ENCODE measurements around the gene GNB3. TPM values are rescaled to one million over a fixed set of nuclear protein-coding genes. Genes with fewer than 3 reads are reported as not detected.
A peak's percentile ranks its signal among the peaks of the same experiment; 100 is the strongest.

GNB3 gene
- total and polyA plus RNA-seq, 9 of the 15 experiments (the other 6 are each of a cell fraction or from before 2014, with no cell fraction given), result 1.4 to 5.8 (median 2.0) TPM

- Histone ChIP-seq H2AFZ (ENCODE audit: low read depth, low read length) (peak overlapping the region; percentile 50; the same call in 1 of the 2 replicates), H3K36me3 (ENCODE audit: control insufficient read depth, insufficient read depth, low read length) (no peaks in the 10 kb centered on the region), H3K4me1 (replicated peaks in 1 of 2; ENCODE audit: control insufficient read depth in 2 of 2, insufficient read depth in 2 of 2, low read length in 2 of 2) (peaks cover 0 to 7% of the 10 kb centered on the region in 2 experiments; a peak in 3 of 5 replicates), H3K9me1 (ENCODE audit: control insufficient read depth, insufficient read depth, low read length) (no peaks in the 10 kb centered on the region), H4K20me1 (replicated peaks; ENCODE audit: control insufficient read depth, insufficient read depth, low read length) (no peaks in the 10 kb centered on the region), H3K9ac (ENCODE audit: insufficient read depth in 1 of 2, low read depth in 2 of 2, low read length in 2 of 2) (no peak overlapping the region), H3K79me2 (ENCODE audit: control insufficient read depth, insufficient read depth, low read length) (no peaks in the 10 kb centered on the region), H3K9me3 (replicated peaks; ENCODE audit: control insufficient read depth, insufficient read depth, low read depth, low read length) (no peaks in the 10 kb centered on the region), H3K27ac (ENCODE audit: extremely low read depth, low read depth, low read length) (no peak overlapping the region), H3K4me3 (no peak overlapping the region), H3K27me3 (ENCODE audit: control insufficient read depth in 2 of 2, insufficient read depth in 2 of 2, low read length in 2 of 2) (no peaks in the 10 kb centered on the region), H3K4me2 (ENCODE audit: insufficient read depth, low read length) (no peak overlapping the region)
- no peak for FAIRE-seq
- no peak for TF ChIP-seq TFE3 (CRISPR knock-in tag; IDR thresholded peaks at IDR 0.05)
- TF ChIP-seq ZNF644 (tag; IDR thresholded peaks at IDR 0.05; ENCODE audit: low read depth), result no peak
- TF ChIP-seq ZNF121 (CRISPR knock-in tag; conservative IDR thresholded peaks at IDR 0.05), result no peak
- no peak for DNase-seq (ENCODE audit: extremely low read depth in 1 of 4, low spot score in 3 of 4)
- ChIA-PET POLR2A (no interaction called here), CTCF (ENCODE audit: low intra/inter-chr PET ratio) (no interaction called here)
- in situ Hi-C loops (cut with MboI) (no loop called here), intact Hi-C loops (cut with micrococcal nuclease) (no loop called here)
- no TSS peak for BruUV-seq (replicated peaks)
- no peak for ATAC-seq
- 31% methylated on average over 5 of the region's 10 CpGs for WGBS (ENCODE audit: insufficient coverage, low coverage, missing lambda C conversion rate)
Measured at GRCh38 chr12:6809056-6809455, 31.7 kb upstream of the GNB3 start.

DNA sequence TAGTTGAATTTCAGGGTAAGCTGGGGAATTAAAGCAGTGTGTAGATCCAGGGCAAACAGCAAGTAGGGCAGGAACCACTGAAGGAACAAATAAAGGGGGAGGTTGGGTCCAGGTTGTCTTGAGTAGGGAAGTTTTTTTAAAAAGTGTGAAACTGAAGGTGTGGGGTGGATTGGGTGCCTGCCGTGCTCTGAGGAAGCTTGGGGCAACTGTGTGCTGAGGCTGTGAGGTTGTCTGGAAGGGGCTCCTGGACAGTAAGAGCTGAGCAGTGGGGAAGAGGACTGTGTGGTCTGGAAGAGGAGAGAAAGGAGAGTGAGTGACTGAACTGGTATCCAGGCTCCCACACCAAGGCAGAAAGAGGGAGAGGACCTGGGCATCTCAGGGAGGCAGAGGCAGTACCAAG lies 30.0 kb upstream of the GNB3 start:
- Histone ChIP-seq H3K9me3 (replicated peaks; ENCODE audit: control insufficient read depth, insufficient read depth, low read depth, low read length) (no peaks in the 10 kb centered on the region), H3K27ac (ENCODE audit: extremely low read depth, low read depth, low read length) (peak overlapping the region; percentile 26; the same call in 1 of the 3 replicates), H2AFZ (ENCODE audit: low read depth, low read length) (peak overlapping the region; percentile 87), H3K4me3 (no peak overlapping the region), H3K79me2 (ENCODE audit: control insufficient read depth, insufficient read depth, low read length) (no peaks in the 10 kb centered on the region), H3K4me1 (replicated peaks in 1 of 2; ENCODE audit: control insufficient read depth in 2 of 2, insufficient read depth in 2 of 2, low read length in 2 of 2) (peaks cover 0 to 7% of the 10 kb centered on the region in 2 experiments; a peak in 3 of 5 replicates), H3K27me3 (ENCODE audit: control insufficient read depth in 2 of 2, insufficient read depth in 2 of 2, low read length in 2 of 2) (no peaks in the 10 kb centered on the region), H3K36me3 (ENCODE audit: control insufficient read depth, insufficient read depth, low read length) (no peaks in the 10 kb centered on the region), H3K9me1 (ENCODE audit: control insufficient read depth, insufficient read depth, low read length) (no peaks in the 10 kb centered on the region), H3K9ac (ENCODE audit: insufficient read depth in 1 of 2, low read depth in 2 of 2, low read length in 2 of 2) (peak overlapping the region; percentile 14 to 72; a peak in 2 of 4 replicates), H4K20me1 (replicated peaks; ENCODE audit: control insufficient read depth, insufficient read depth, low read length) (no peaks in the 10 kb centered on the region), H3K4me2 (ENCODE audit: insufficient read depth, low read length) (no peak overlapping the region)
- FAIRE-seq (no peak), ATAC-seq (peak; percentile 22; the same call in 2 of the 3 replicates), DNase-seq (ENCODE audit: extremely low read depth in 1 of 4, low spot score in 3 of 4) (no peak)
- ChIA-PET POLR2A (interaction anchor here (0.6 to 2.1 kb wide), 2 partner anchors 18 to 62 kb away, joined by 3 to 5 read pairs; no protein-coding TSS in a partner anchor), CTCF (ENCODE audit: low intra/inter-chr PET ratio) (no interaction called here)
- 67% methylated on average over 1 of the region's 1 CpG for WGBS (ENCODE audit: insufficient coverage, low coverage, missing lambda C conversion rate)
- in situ Hi-C loops (cut with MboI) (no loop called here), intact Hi-C loops (cut with micrococcal nuclease) (no loop called here)
- no TSS peak for BruUV-seq (replicated peaks)
- TF ChIP-seq ERF (CRISPR knock-in tag; IDR thresholded peaks at IDR 0.05) (no peak), ZBTB1 (CRISPR knock-in tag; IDR thresholded peaks at IDR 0.05; ENCODE audit: borderline replicate concordance, low read depth) (no peak), NCOA2 (IDR thresholded peaks at IDR 0.05; ENCODE audit: partially characterized antibody in 2 of 2) (no peak), CSDE1 (IDR thresholded peaks at IDR 0.05) (no peak), ZEB2 (IDR thresholded peaks at IDR 0.05) (no peak), BRD4 (IDR thresholded peaks at IDR 0.05) (no peak), JUNB (CRISPR knock-in tag; conservative IDR thresholded peaks at IDR 0.05) (no peak), PRPF4 (IDR thresholded peaks at IDR 0.05; ENCODE audit: insufficient read depth, low read depth, low read length, poor library complexity, severe bottlenecking) (no peak)
- TF ChIP-seq, protein P1, sequence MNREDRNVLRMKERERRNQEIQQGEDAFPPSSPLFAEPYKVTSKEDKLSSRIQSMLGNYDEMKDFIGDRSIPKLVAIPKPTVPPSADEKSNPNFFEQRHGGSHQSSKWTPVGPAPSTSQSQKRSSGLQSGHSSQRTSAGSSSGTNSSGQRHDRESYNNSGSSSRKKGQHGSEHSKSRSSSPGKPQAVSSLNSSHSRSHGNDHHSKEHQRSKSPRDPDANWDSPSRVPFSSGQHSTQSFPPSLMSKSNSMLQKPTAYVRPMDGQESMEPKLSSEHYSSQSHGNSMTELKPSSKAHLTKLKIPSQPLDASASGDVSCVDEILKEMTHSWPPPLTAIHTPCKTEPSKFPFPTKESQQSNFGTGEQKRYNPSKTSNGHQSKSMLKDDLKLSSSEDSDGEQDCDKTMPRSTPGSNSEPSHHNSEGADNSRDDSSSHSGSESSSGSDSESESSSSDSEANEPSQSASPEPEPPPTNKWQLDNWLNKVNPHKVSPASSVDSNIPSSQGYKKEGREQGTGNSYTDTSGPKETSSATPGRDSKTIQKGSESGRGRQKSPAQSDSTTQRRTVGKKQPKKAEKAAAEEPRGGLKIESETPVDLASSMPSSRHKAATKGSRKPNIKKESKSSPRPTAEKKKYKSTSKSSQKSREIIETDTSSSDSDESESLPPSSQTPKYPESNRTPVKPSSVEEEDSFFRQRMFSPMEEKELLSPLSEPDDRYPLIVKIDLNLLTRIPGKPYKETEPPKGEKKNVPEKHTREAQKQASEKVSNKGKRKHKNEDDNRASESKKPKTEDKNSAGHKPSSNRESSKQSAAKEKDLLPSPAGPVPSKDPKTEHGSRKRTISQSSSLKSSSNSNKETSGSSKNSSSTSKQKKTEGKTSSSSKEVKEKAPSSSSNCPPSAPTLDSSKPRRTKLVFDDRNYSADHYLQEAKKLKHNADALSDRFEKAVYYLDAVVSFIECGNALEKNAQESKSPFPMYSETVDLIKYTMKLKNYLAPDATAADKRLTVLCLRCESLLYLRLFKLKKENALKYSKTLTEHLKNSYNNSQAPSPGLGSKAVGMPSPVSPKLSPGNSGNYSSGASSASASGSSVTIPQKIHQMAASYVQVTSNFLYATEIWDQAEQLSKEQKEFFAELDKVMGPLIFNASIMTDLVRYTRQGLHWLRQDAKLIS (CRISPR knock-in tag; IDR thresholded peaks at IDR 0.05), result no peak

Data from K562 (cell line).